HG03060 (cell line): Measurements from ENCODE around the gene CIITA.
A peak's percentile ranks its signal among the peaks of the same experiment; 100 is the strongest.

Experiments used
- ATAC-seq: cut with Tn5 transposase; IDR thresholded peaks from one replicate; pipeline ENCODE4 v1.9.1; 2021; ENCODE audit warnings: low read depth, moderate number of reproducible peaks; ENCODE audit not compliant: unreplicated experiment

Gene CIITA

DNA sequence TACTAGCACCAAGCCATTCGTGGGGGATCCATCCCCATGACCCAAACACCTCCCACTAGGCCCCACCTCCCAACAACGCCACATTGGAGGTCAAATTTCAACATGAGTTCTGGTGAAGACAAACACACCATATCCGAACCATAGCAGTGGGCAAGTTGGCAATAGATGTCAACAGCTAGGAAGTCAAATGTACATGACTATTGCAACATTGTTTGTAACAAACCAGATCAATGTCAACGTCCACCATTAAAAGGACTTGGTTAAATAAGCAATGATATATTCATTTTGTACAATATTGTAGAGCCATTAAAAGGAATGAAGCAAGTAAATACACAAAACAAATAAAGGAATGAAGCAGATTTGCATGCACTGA lies 26.5 kb upstream of the CIITA start:
- ATAC-seq: no peak

DNA sequence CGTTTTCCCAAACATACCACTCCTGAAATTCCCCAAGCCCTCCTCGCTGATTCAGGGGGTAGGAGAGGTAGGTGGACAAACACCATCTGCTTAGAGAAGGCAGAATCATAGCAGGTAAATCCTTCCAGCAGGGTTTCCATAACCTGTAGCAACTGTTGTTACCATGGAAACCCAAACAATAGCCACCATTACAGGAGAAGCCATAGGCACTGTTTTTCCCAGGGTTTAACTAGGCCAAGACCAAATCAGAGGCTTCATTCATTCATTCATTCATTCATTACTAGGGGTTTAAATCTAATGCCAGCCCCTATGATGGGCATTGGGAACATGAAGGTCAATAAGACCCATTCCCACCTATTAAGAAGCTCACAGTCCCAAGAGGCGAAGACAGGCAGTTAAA lies 25.5 kb upstream of the CIITA start:
- ATAC-seq: no peak

DNA sequence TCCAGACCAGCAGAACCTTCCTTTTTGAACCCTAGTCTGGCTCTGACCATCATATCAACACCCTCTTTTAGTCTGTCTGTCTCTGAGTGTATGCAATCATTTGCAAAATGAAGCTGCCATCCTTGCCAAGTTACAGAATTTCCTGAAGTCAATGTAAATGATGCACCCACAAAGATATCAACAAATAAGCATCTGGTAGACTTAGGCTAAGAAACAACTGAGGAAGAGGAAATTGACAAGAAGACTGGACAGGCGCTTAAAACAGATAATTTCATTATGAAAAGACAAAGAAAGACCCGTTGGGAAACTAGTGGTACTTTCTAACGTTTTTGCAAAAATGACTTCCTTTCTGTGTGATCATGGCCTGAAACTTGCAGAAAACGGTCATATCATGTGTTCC lies 24.7 kb upstream of the CIITA start:
- no peak for ATAC-seq

DNA sequence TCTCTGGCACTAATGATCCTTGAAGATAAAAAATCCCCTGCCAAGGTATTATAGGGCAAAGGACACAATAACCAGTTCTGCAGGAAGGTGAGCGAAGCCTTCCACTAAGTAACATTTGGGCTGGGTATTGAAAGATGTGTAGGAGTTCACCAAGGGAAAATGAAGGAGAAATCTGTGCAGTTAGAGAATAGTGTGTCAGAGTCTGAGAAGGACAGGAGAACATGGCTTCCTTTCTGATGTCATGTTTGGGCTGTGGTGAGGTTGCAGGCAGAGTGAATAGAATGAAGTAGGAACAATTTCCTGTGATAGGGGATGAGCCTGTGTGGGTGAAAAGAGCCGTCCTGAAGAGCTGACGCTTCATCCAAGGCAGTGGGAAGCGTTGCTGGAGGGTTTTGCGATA lies 24.1 kb upstream of the CIITA start:
- no peak for ATAC-seq

DNA sequence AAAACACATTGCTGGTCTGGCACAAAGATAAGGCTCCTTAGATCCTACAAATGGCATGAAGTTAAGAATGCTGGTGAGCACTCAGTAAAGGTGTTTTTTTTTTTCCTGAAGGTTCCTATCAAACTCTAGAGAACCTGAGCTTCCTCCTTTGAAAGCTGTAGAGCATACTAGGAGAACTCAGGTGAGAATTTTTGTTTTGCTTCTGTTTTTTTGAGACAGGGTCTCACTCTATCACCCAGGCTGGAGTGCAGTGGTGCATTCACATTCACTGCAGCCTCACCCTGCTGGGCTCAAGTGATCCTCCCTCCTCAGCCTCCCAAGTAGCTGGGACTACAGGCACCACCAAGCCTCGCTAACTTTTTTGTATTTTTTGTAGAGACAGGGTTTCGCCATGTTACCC lies 21.0 kb upstream of the CIITA start:
- ATAC-seq: no peak

DNA sequence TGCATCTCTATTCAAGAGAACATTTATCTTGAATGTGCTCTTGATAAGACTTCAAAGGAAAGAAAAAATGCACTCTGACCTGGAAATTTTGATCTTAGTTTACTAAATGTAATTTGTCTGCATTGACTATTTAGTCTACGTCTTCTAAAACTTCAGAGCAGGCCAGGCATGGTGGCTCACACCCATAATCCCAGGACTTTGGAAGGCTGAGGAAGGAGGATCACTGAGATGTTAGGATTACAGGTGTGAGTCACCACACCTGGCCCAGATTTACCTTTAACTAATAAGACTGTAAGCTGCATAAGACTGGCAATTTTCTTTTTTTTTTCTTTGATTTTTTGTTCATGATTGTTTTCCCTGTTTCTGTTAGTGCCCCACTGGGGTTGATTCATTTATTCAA lies 18.8 kb upstream of the CIITA start:
- ATAC-seq: no peak

DNA sequence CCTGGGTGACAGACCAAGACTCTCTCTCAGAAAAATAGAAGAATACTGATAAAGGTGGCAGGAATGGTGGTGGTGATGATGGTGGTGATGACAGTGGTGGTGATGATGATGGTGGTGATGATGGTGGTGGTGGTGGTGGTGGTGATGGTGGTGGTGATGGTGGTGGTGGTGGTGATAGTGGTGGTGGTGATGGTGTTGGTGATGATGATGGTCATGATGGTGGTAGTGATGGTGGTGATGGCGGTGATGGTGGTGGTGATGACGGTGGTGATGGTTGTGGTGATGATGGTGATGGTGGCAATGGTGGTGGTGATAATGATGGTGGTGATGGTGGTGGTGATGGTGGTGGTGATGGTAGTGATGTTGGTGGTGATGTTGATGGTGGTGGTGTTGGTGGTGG lies 18.0 kb upstream of the CIITA start:
- no peak for ATAC-seq

DNA sequence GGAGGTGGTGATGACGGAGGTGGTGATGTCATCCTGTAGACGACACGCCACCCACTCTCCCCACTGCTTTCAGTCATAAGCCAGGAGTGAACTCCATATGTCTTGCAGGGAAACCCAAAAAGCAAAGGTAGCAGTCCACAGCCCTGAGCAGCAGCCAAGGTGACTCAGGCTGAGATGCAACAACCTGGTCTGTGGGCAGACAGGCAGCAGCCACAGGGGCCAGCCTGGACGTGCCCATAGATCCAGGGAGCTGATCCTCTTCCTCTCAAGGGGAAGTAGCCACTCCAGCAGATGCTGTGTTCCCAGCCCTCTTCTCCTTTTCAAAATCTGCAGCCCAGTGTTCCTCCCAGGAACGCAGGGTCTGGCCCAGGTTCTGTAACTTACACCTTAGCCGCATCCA lies 17.3 kb upstream of the CIITA start:
- ATAC-seq: no peak

DNA sequence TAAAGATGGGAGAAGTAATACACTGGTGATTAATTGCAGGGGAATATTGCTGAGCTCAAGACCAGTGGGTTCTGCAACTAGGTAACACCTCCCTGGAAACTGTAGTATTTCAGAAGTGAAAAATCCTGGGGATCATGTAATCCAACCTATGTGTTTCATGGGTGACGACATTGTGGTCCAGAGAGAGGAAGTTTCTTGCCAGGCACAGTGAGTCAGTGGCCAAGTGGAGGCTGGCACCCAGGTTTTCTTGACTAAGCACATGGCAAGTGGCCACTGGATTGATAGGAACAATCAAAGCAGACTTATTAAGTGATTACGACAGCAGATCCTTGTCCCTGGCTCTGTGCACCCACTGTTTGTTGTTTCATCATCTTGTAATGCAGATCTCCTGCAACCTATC lies 14.6 kb upstream of the CIITA start:
- no peak for ATAC-seq

DNA sequence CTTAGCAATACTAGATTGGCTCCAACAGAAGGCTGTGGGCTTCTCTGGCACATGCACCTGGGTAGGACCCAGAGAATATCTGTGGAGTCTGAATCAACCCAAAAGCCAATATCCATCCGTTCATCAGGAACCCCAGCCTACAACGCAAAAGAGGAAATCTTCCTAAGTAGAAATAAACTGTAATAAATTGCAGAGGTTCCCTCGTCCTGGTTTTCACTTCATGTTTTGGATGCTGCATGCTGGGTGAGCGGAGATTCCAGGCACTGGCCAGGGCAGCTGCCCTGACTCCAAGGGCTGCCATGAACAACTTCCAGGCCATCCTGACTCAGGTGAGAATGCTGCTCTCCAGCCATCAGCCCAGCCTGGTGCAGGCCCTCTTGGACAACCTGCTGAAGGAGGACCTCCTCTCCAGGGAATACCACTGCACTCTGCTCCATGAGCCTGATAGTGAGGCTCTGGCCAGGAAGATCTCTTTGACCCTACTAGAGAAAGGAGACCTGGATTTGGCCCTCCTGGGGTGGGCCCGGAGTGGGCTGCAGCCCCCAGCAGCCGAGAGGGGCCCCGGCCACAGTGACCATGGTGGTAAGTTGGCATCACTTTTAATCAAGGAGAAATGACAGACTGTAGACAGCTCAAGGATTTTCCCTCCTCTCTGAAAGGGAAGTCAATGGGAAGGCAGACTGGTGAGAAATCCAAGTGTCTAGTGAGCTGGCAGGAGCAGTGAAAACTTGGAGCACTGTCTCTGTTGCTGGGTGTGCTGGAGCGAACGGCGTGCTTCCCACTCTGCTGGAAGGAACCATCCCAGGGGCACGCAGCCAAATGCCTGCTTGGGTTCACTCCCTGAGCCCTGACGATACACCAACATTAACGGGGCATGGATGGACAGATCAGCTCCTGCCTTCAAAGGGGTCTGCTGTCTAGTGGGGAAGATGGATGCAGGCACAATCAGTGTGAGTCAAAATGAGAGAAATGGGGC lies 10.7 kb upstream of the CIITA start:
- ATAC-seq: no peak

DNA sequence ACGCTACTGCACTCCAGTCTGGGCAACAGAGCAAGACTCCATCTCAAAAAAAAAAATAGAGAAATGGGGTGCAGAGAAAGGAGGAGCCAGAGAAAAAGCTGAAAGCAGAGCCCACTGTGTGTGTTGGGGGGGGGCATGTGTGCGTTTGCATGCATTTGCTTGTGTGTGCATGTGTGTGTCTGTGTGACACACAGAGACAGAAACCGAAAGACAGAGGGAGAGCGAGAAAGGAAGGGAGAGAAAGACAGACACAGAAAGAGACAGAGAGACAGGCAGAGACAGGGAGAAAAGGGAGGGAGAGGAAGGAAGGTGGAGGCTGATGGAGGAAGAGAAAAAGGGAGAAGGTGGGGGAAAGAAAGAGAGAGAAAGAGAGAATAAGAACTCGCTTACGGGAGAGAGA lies 9.8 kb upstream of the CIITA start:
- no peak for ATAC-seq

DNA sequence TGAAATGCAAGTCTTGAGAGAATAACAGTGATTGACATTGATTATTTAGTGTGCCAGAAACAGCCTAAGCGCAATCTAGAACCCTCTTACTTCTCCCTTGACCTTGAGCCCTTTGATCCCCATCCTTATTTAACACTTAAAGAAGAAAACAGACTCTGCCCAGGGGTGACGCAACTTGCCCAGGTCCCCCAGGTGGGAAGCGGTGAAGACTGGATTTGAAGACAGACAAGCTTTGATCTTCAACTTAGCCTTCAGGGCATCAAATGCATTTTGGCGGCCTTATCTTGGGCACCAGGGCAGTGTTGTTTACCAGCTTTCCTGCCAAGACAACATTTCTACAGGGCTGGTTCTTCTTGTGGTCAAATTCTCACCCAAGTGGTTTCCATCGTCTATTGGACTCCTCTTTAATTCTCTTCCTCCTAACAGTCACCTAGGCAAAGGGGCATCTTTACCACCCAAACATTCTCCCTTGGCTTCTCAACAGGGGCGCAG lies 8.9 kb upstream of the CIITA start:
- ATAC-seq: no peak

DNA sequence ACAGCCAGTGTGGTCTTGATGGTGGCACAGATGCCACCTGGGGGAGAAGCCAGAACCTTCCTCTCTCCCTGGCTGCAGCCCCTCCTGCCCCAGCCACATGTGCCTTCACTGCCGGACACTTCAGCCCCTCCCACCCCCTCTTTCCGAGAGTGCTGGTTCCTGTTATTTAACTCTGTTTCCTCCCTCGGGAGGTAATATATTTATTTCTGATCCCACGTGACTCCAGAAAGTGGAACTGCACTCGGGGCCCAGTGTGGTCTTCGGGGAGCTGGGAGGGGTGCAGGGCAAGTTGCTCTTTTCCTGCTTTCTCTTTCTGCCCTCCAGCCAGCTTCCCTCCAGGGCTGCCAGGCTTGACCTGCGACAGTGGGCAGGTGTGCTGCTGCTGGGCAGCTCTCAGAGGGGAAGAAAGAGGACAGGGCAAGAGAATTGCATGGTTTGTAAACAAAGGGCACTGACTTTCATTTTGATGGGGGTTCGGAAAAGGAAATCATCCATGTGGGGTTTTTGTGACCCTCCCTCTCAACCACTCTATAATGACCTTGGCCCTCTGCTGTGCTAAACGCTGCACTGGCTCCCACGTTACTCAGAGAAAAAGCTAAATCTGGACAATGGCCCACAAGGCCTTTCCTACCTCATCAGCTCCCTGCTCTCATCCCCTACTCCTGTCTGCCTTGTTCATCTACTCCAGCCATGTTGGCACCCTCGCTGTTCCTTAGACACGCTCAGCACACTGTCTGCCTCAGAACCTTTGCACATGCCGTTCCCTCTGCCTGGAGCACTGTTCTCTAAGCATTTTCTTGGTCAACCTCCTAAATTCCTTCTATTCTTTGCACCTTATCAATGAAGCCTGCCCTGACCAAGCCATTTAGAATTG lies 8.2 kb upstream of the CIITA start:
- no peak for ATAC-seq

DNA sequence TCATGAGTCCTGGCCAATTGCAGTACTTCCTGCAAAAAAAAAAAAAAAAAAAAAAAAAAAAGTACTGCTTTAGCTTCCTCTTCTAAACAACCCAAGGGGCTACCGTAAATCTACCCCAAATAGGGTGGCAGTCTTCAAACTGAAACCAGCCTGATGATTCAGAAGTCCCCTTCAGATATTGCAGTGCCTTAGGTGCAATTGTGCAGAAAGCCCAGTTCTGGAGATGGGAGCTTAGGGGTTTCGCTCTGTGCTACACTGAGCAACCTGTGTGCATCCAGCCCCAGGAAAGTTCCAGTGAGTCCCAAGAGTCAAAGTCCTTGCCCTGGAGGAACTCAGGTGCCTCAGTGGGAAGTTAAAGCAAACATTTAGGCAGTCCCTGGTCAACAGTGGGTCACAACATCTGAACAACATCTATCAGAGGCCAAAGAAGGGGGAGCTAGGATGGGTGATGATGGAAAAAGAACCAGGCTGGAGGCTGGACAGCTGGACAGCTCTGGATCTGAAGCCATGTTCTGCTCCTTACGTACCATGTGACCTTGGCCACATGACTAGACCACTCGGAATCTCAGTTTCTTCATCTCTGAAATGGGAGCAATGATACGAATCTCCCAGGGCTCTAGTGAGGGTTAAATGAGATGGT lies 6.7 kb upstream of the CIITA start:
- ATAC-seq: no peak

DNA sequence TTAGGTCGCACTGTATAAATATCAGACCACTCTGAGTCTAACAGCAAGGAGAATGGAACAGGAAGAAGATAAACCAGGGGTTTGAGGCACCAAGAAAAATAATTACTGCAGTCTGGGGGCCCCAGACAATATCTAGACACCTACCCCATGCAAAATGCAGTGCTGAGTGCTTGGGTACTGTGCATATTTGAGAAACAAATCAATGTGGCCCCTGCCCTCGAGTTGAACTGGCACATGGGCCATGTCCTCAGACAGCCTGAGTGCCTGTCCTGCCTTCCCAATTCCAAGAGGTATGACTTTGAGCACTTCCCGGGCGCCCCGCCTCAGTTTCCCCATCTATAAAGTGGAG lies 6.2 kb upstream of the CIITA start:
- ATAC-seq: no peak

DNA sequence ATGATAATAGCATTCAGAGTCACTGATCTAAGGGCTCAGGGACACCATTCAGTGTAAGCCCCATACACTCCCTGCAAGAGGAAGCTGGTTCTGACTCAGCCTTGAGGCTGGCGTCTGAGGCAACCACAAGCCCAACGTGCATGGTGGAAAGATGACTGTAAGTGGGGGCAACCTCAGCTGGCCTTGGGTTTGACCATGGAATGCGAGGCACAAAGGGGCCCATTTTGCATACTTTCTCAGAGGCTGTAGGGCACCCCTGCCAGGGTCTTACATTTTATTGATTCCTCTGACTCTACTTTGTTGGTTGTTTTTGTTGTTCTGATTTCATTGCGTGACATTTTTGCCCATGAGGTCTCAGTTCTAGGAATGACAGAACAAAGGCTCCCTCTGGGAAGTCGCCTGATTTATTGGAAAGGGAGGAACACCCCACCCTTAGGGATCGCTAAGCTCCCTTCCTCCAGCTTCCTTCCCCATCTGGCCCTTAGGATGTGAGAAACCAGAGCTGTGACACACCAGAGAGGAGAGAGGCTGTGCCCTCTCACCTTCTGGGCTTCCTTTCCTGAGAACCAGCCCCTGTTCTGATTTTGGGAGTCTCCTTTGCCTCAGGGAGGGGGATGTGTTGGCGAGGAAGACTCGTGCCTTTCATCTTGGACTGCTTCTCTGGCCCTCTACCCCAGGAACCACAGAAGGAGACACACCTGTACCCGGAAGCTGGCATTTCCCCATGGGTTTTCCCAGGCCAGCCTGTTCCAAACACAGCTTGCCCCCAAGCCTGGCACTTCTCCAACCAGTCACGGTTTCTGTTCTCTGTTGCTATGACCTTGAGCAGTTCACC lies 5.6 kb upstream of the CIITA start:
- ATAC-seq: peak; percentile 32

DNA sequence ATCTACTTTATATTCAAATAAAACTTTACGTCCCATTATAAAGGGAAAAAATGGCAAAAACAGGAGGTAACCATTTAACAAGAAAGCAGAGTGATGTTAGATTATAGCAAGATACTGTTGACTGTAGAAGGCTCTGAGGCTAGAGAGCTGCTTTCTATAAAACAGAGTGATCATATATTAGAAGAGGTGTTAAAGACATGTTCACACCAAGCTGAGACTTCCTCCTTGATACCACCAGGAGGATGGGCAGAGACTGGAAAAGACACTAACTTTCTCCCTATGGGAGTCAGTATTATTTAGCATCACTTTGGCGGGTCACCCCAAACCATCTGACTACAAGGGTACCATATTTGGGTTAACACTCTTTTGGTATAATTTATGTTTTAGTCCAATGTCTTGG lies 687 bp upstream of the CIITA start:
- ATAC-seq: no peak

DNA sequence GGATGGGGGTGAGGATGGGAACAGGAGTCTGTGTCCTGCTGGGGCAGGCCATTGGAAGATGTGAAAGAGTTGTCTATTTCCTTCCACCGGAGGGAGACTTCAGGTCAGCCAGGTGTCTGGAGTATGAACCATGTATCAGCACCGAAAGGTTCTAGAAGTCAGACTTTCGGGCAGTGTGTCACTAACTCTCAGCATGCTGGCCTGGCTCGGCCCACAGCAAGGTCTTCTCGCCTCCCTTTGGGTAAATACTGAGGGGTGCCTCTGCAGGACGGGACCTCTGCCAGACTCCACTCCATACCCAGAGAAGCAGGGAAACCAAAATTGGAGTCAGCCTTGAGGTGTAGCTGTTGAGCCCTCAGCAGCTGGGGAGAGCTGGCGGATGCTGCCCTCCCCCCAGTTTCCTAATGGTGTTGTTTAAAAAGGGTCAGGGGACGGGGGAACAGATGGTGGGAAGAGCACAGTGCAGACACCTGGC lies 507 bp downstream of the CIITA start:
- no peak for ATAC-seq

DNA sequence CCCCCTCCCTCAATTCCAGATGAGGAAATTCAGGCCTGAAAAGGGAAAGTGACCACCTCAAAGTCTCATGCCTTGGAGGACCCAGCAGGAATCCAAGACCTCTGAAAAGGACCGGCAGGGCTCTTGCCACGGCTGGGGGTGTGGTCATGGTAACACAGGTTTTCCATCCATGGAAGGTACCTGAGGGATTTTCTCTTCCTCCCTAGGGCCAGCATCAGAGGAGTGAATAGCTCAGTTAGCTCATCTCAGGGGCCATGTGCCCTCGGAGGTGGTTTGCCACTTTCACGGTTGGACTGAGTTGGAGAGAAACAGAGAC lies 1.3 kb downstream of the CIITA start:
- ATAC-seq: no peak
